Nephron (organoid): ENCODE results near the gene LRRK2.
A peak's percentile ranks its signal among the peaks of the same experiment; 100 is the strongest.

Experiments used
- H3K27ac Mint-ChIP-seq, 3 experiments: 2 replicates each; pipeline ENCODE4 v1.8.0; 2020; ENCODE audit warnings: mixed read lengths in 3 of 3, mild to moderate bottlenecking in 2 of 3, moderate library complexity in 1 of 3
- H3K27me3 Mint-ChIP-seq: 2 replicates; pipeline ENCODE4 v1.8.0; 2021; ENCODE audit warnings: low read depth, mild to moderate bottlenecking, moderate library complexity, mixed read lengths
- H3K36me3 Mint-ChIP-seq: 2 replicates; pipeline ENCODE4 v1.8.0; 2020; ENCODE audit warnings: low read depth, mixed read lengths
- H3K4me1 Mint-ChIP-seq: 2 replicates; pipeline ENCODE4 v1.8.0; 2020; ENCODE audit warnings: mixed read lengths
- H3K4me3 Mint-ChIP-seq, 3 experiments: 2 replicates each; pipeline ENCODE4 v1.8.0; 2020; ENCODE audit warnings: mild to moderate bottlenecking in 3 of 3, mixed read lengths in 3 of 3, moderate library complexity in 2 of 3
- H3K9me3 Mint-ChIP-seq: 2 replicates; pipeline ENCODE4 v1.8.0; 2020; ENCODE audit warnings: mixed read lengths
- CTCF ChIP-seq, 3 experiments: fragments of 200-600 bp; sonication (generic); IDR thresholded peaks; one replicate each; pipeline ENCODE4 v1.5.0; 2021; ENCODE audit warnings: antibody characterized with exemption in 3 of 3; ENCODE audit not compliant: unreplicated experiment in 3 of 3

Gene LRRK2

GRCh38 chr12:40224439-40225291 lies at the start of gene LRRK2:
TSS of gene LRRK2 (plus strand) at chr12:40224997. CDS start at chr12:40225132, 135 bp downstream.
- H3K4me3 Mint-ChIP-seq = peak within 1 kb of the TSS; percentile 80 to 92 (median 92)
- H3K4me1 Mint-ChIP-seq = peaks cover 18% of the 10 kb centered on the region
- peak in 1 of 3 experiments; percentile 2 for TF ChIP-seq CTCF (IDR thresholded peaks at IDR 0.05; ENCODE audit: unreplicated experiment in 3 of 3)
- peaks cover 3% of the 10 kb centered on the region for H3K27me3 Mint-ChIP-seq
- H3K36me3 Mint-ChIP-seq = peaks cover 4% of the 10 kb centered on the region
- peaks cover 2% of the 10 kb centered on the region for H3K9me3 Mint-ChIP-seq
- peak within 1 kb of the TSS; percentile 95 to 99 (median 97) for H3K27ac Mint-ChIP-seq

GRCh38 chr12:40175045-40175444 lies 49.8 kb upstream of the LRRK2 start:
- no peaks in the 10 kb centered on the region for H3K9me3 Mint-ChIP-seq
- TF ChIP-seq CTCF (IDR thresholded peaks at IDR 0.05; ENCODE audit: unreplicated experiment in 3 of 3) = no peak
- H3K36me3 Mint-ChIP-seq = no peaks in the 10 kb centered on the region
- H3K27ac Mint-ChIP-seq = no peak overlapping the region
- H3K27me3 Mint-ChIP-seq = no peaks in the 10 kb centered on the region
- H3K4me3 Mint-ChIP-seq = no peak overlapping the region
- no peaks in the 10 kb centered on the region for H3K4me1 Mint-ChIP-seq

- Mint-ChIP-seq H3K27me3 (no peaks in the 10 kb centered on the region), H3K36me3 (no peaks in the 10 kb centered on the region), H3K9me3 (peaks cover 3% of the 10 kb centered on the region), H3K27ac (no peak overlapping the region), H3K4me3 (no peak overlapping the region), H3K4me1 (no peaks in the 10 kb centered on the region)
- no peak for TF ChIP-seq CTCF (IDR thresholded peaks at IDR 0.05; ENCODE audit: unreplicated experiment in 3 of 3)
Measured at GRCh38 chr12:40175489-40175888, 49.3 kb upstream of the LRRK2 start.

- H3K27me3 Mint-ChIP-seq = no peaks in the 10 kb centered on the region
- TF ChIP-seq CTCF (IDR thresholded peaks at IDR 0.05; ENCODE audit: unreplicated experiment in 3 of 3) = no peak
- no peak overlapping the region for H3K27ac Mint-ChIP-seq
- H3K4me1 Mint-ChIP-seq = no peaks in the 10 kb centered on the region
- H3K4me3 Mint-ChIP-seq = no peak overlapping the region
- peaks cover 4% of the 10 kb centered on the region for H3K9me3 Mint-ChIP-seq
- H3K36me3 Mint-ChIP-seq = no peaks in the 10 kb centered on the region
Measured at GRCh38 chr12:40178701-40179100, 46.1 kb upstream of the LRRK2 start.

- H3K4me3 Mint-ChIP-seq = no peak overlapping the region
- H3K27me3 Mint-ChIP-seq = no peaks in the 10 kb centered on the region
- peaks cover 4% of the 10 kb centered on the region for H3K9me3 Mint-ChIP-seq
- no peak for TF ChIP-seq CTCF (IDR thresholded peaks at IDR 0.05; ENCODE audit: unreplicated experiment in 3 of 3)
- no peak overlapping the region for H3K27ac Mint-ChIP-seq
- H3K36me3 Mint-ChIP-seq = no peaks in the 10 kb centered on the region
- H3K4me1 Mint-ChIP-seq = no peaks in the 10 kb centered on the region
Measured at GRCh38 chr12:40181490-40181889, 43.3 kb upstream of the LRRK2 start.

- no peak overlapping the region for H3K4me3 Mint-ChIP-seq
- H3K27ac Mint-ChIP-seq = no peak overlapping the region
- no peaks in the 10 kb centered on the region for H3K36me3 Mint-ChIP-seq
- peaks cover 13% of the 10 kb centered on the region for H3K9me3 Mint-ChIP-seq
- no peaks in the 10 kb centered on the region for H3K27me3 Mint-ChIP-seq
- TF ChIP-seq CTCF (IDR thresholded peaks at IDR 0.05; ENCODE audit: unreplicated experiment in 3 of 3) = no peak
- no peaks in the 10 kb centered on the region for H3K4me1 Mint-ChIP-seq
Measured at GRCh38 chr12:40183715-40184114, 41.1 kb upstream of the LRRK2 start.
